SH-SY5Y (cell line): ENCODE results near the gene SLC49A3.

Experiments used
- GATA2 ChIP-seq: IDR thresholded peaks from 2 replicates; pipeline ENCODE4 v1.6.1; 2011; ENCODE audit warnings: mild to moderate bottlenecking, low read depth, low read length
- GATA3 ChIP-seq: IDR thresholded peaks from 2 replicates; pipeline ENCODE4 v1.6.1; 2011; ENCODE audit warnings: low read depth, mild to moderate bottlenecking, low read length, moderate library complexity

DNA sequence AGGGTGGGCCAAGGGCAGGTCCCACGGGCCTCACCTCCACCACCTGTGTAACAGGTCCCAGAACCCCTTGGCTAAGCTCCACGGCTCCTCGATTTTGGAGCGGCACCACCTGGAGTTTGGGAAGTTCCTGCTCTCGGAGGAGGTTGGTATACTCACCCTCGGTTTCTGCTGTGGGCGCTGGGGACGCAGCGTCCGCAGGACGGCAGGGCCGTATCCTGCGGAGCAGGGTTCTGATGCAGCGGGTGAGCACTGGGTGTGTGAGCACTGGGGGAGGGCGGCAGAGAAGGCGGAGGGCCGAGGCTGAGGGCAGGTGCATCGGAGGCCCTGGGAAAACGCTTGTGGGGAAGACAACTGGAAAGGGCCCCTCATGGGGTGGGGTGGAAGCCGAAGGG is 25.9 kb downstream of the SLC49A3 start:
- TF ChIP-seq GATA2 (no peak), GATA3 (no peak)
